Pancreas (tissue), 10 donors: ENCODE results near the gene SAA2. TPM values are rescaled to one million over a fixed set of nuclear protein-coding genes. Genes with fewer than 3 reads are reported as not detected.
"Not testable (repeated sequence)": the region's sequence is repeated elsewhere in the genome, so short reads cannot be mapped to it uniquely, and the experiment has no call there.

ENCODE experiments used
- ATAC-seq, 4 donors: fragments of 200-7000 bp; cut with Tn5 transposase; one replicate each; pipeline versions ENCODE4 v1.8.0 to v1.9.1; 2020; ENCODE audit warnings: mild to moderate bottlenecking in 4 of 4, moderate library complexity in 4 of 4
- DNase-seq, 6 donors: peaks; one replicate each; pipeline ENCODE4 v3.0.0-alpha.2; 2020
- FAIRE-seq: peaks from 2 replicates; lab custom pipeline; 2012; peaks lifted over from hg19 to GRCh38; lab: Jason Lieb, UNC
- H3K27ac ChIP-seq, 4 donors: fragments of 200-600 bp; sonication (generic); 1 replicate in 3 of 4; 2 replicates in 1 of 4; pipeline versions ENCODE4 v1.5.0 to v1.8.0; 2020
- H3K27me3 ChIP-seq, 4 donors: fragments of 200-600 bp; one replicate each; pipeline ENCODE4 v1.8.0; 2021
- H3K36me3 ChIP-seq, 3 donors: fragments of 200-600 bp; sonication (generic) in 1 of 3; one replicate each; pipeline versions ENCODE4 v1.5.0 to v1.8.0; 2020 to 2021
- H3K4me1 ChIP-seq, 3 donors: fragments of 200-600 bp; one replicate each; pipeline ENCODE4 v1.8.0; 2021
- H3K4me3 ChIP-seq, 4 donors: fragments of 200-600 bp; sonication (generic) in 2 of 4; one replicate each; pipeline versions ENCODE4 v1.5.0 to v1.8.0; 2020 to 2021
- H3K9me3 ChIP-seq, 4 donors: fragments of 200-600 bp; one replicate each; pipeline ENCODE4 v1.8.0; 2021
- CTCF ChIP-seq, 4 donors: fragments of 200-600 bp; sonication (generic) in 3 of 4; IDR thresholded peaks; one replicate each; pipeline versions ENCODE4 v1.5.0 to v1.8.0; 2021; ENCODE audit warnings: antibody characterized with exemption in 4 of 4
- WGBS, 2 donors: extraction: QIAGEN DNeasy Blood & Tissue Kit; methylation state at CpG; one replicate each; pipeline ENCODE4 v1.1.7; 2013; 5-methylcytosine and 5-hydroxymethylcytosine counted together
- intact Hi-C, 3 donors: fragments of 100-400 bp; cut with DNase I; formaldehyde crosslinking; loops; one replicate each; pipeline versions ENCODE4 v1.11.1 to v1.14.2; 2022
- polyA plus RNA-seq, 2 donors: library from polyadenylated mRNA; stranded (reverse); fragments of 200-250 nt; gene quantifications; one replicate each; pipeline ENCODE4 v1.2.3, GENCODE V29; 2013
- total RNA-seq, 6 donors: library from RNA; stranded (reverse); fragmentation: NEBNext Ultra II Directional in 4 of 6; extraction: Animal tissue kit (Norgen Biotek cat#: 25700) in 4 of 6; gene quantifications; one replicate each; pipeline versions ENCODE4 v1.2.1 to v1.2.4, GENCODE V29; 2021 to 2023
- donor health status: healthy with polysubstance abuse.
- donor health status: DM: no; HTN: no; CAD: no; lungs with moderate emphysema.
- donor health status: DM: no; HTN: no; CAD: no.
- donor health status: control.
- donor health status: control.
- donor health status: Bipolar disorder and iron deficiency.
- donor health status: DM: yes; HTN: yes; CAD: no.
- donor health status: DM: no; HTN: no; CAD: no.
- donor health status: DM: no; HTN: no; CAD: no.
- donor health status: DM: yes; HTN: yes; CAD: no.

The SAA2 gene
- total and polyA plus RNA-seq, 8 donors: 0.49 to 22.0 (median 8.1) TPM; not detected in 2

DNA sequence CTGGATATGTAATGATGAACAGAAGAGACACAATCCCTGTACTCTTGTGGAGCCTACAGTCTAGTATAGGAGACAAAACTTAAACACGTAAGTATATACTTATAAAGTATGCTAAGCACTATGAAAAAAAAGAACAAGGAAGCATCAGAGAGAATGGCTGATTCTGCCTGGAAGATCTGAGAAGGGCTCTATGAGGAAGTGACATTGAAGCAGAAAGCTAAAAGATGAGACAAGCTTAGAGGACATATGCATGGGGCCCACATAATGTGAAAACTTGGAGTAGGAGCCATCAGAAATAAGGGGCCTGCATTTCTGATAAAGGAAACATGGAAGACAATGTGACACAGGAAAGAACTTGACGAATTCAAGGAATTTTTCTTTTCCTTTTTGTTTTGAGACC is 34.2 kb upstream of the SAA2 start:
- TF ChIP-seq CTCF (IDR thresholded peaks at IDR 0.05): no peak
- no peak overlapping the region for H3K27ac ChIP-seq
- intact Hi-C loops: no loop called here
- FAIRE-seq (no peak), ATAC-seq (no peak), DNase-seq (no peak)
- 86 to 91% methylated on average over 2 of the region's 2 CpGs for WGBS, 2 donors
- peaks cover 0 to 56% (median 8%) of the 10 kb centered on the region in 3 donors for H3K36me3 ChIP-seq
- H3K4me1 ChIP-seq: no peaks in the 10 kb centered on the region
- no peaks in the 10 kb centered on the region for H3K9me3 ChIP-seq
- H3K4me3 ChIP-seq: no peak overlapping the region
- H3K27me3 ChIP-seq: no peaks in the 10 kb centered on the region

- intact Hi-C loops: no loop called here
- FAIRE-seq (no peak), ATAC-seq (no peak), DNase-seq (no peak)
- H3K36me3 ChIP-seq: peaks cover 0 to 37% (median 4%) of the 10 kb centered on the region in 3 donors
- no peak overlapping the region for H3K4me3 ChIP-seq
- H3K27ac ChIP-seq: no peak overlapping the region
- no peaks in the 10 kb centered on the region for H3K27me3 ChIP-seq
- no peaks in the 10 kb centered on the region for H3K4me1 ChIP-seq
- WGBS, 2 donors: 80 to 82% methylated on average over 4 of the region's 4 CpGs
- no peaks in the 10 kb centered on the region for H3K9me3 ChIP-seq
- TF ChIP-seq CTCF (IDR thresholded peaks at IDR 0.05): no peak
Measured at GRCh38 chr11:18280438-18281045, 32.1 kb upstream of the SAA2 start.

DNA sequence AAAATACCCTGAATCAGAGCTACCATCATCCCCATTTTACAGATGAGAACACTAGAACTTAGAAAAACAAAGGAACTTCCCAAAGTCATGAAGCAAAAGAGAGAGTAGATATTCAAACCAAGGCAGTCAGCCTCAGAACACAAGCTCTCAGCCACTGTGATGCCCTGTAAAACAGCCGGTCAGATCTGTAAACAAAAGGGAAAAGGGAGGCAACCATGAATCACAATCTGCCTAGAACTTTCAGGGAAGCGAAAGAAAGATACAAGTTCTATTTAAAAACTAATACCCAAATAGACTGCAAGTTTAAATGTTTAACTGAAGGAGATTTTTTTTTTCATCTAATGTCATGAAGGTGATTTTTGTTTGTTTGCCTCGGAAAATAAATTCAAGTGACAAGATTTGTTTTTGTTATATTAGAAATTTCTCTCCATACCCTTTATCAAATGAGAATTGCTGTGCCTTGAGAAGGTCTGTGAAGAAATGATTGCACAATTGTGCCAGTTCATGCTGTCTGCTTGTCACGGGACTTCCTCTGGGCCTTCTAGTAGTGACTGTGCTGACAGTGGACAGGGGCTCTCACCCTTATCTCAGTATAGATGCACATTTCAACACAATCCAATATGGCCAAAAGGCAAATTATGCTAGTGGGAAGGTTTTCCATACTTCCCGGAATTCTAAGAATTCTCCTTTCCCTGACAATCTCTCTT is 29.2 kb upstream of the SAA2 start:
- Histone ChIP-seq H3K9me3 (no peaks in the 10 kb centered on the region), H3K27me3 (no peaks in the 10 kb centered on the region), H3K36me3 (peaks cover 0 to 17% (median 4%) of the 10 kb centered on the region in 3 donors), H3K4me3 (no peak overlapping the region), H3K4me1 (no peaks in the 10 kb centered on the region), H3K27ac (peak overlapping the region in 2 of 4 donors; percentile 17 to 44)
- FAIRE-seq (no peak), DNase-seq (peak in 1 of 6 donors; percentile 25), ATAC-seq (peak in 2 of 4 donors; percentile 70 to 75)
- 91 to 98% methylated on average over 5 of the region's 5 CpGs for WGBS, 2 donors
- intact Hi-C loops: no loop called here
- no peak for TF ChIP-seq CTCF (IDR thresholded peaks at IDR 0.05)

DNA sequence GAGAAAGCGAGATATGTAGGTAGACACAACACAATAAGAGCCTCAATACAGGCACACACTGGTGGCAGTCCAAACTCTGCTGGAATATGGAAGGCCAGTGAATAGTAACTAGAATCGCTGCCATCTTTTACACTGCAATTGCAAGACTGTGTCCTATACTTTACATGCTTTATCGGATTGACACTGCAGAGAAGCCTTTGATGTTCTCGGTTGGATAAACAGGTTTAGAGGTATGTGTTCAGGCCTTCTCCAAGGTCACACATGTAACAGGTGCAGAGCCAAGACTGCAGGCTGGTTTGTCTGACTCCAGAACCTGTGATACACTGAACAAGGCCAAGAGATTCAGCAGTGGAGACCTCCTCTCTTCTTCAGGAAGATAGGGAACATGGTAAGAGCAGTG is 22.7 kb upstream of the SAA2 start:
- H3K36me3 ChIP-seq: no peaks in the 10 kb centered on the region
- H3K4me1 ChIP-seq: no peaks in the 10 kb centered on the region
- 43 to 44% methylated on average over 4 of the region's 4 CpGs for WGBS, 2 donors
- peak in 1 of 4 donors; percentile 52 for ATAC-seq
- TF ChIP-seq CTCF (IDR thresholded peaks at IDR 0.05): no peak
- no peak overlapping the region for H3K4me3 ChIP-seq
- no peaks in the 10 kb centered on the region for H3K9me3 ChIP-seq
- no peak overlapping the region for H3K27ac ChIP-seq
- H3K27me3 ChIP-seq: no peaks in the 10 kb centered on the region
- no peak for FAIRE-seq
- DNase-seq: no peak
- intact Hi-C loops: no loop called here

- TF ChIP-seq CTCF (IDR thresholded peaks at IDR 0.05): no peak
- no peak overlapping the region for H3K27ac ChIP-seq
- intact Hi-C loops: no loop called here
- FAIRE-seq (no peak), ATAC-seq (no peak), DNase-seq (no peak)
- H3K4me3 ChIP-seq: no peak overlapping the region
- no peaks in the 10 kb centered on the region for H3K4me1 ChIP-seq
- 68 to 77% methylated on average over 4 of the region's 4 CpGs for WGBS, 2 donors
- no peaks in the 10 kb centered on the region for H3K27me3 ChIP-seq
- H3K36me3 ChIP-seq: no peaks in the 10 kb centered on the region
- H3K9me3 ChIP-seq: no peaks in the 10 kb centered on the region
Measured at GRCh38 chr11:18270102-18270501, 21.6 kb upstream of the SAA2 start.

DNA sequence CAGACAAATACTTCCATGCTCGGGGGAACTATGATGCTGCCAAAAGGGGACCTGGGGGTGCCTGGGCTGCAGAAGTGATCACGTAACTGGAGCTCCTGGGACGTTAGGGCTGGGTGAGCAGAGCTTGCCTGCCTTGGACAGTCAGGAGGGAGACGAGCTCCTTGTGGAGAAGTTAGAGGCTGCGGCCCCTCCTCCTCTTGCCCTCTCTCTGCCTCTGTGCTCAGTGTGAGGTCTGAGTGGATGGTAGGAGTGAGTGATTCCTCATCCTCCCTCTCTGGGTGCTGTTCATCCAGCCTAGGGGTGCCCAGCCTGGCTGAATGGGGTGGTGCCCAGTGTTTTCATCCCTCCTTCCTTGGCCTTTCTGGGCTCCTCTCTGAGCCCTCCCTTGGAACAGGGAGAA is 20.8 kb upstream of the SAA2 start:
- intact Hi-C loops, H3K4me3 ChIP-seq, H3K36me3 ChIP-seq, H3K27ac ChIP-seq, FAIRE-seq, H3K4me1 ChIP-seq, DNase-seq, H3K9me3 ChIP-seq, ATAC-seq, H3K27me3 ChIP-seq: not testable (repeated sequence)
- WGBS, 2 donors: 74 to 83% methylated on average over 2 of the region's 5 CpGs

- FAIRE-seq, DNase-seq, H3K27me3 ChIP-seq, H3K4me1 ChIP-seq, intact Hi-C loops, H3K36me3 ChIP-seq, H3K27ac ChIP-seq, H3K4me3 ChIP-seq, H3K9me3 ChIP-seq: not testable (repeated sequence)
- peak in 3 of 4 donors; percentile 54 to 65 (median 60) for ATAC-seq
- WGBS, 2 donors: 56 to 65% methylated on average over 5 to 6 of the region's 10 CpGs
Measured at GRCh38 chr11:18267335-18268133, 19.1 kb upstream of the SAA2 start.
